Activated naive CD4-positive, alpha-beta T cell treated with anti-CD3 and anti-CD28 coated beads, Interleukin-2, amount 50 U/mL, for 24 hours (primary cell): Measurements from ENCODE around the gene KCNH1.
"Not testable (repeated sequence)": the region's sequence is repeated elsewhere in the genome, so short reads cannot be mapped to it uniquely, and the experiment has no call there.

ENCODE experiments used
- H3K27ac Mint-ChIP-seq: one replicate; pipeline ENCODE4 v1.8.0; 2021; ENCODE audit warnings: mild to moderate bottlenecking, mixed read lengths
- H3K27me3 Mint-ChIP-seq: one replicate; pipeline ENCODE4 v1.8.0; 2021; ENCODE audit warnings: mixed read lengths
- H3K36me3 Mint-ChIP-seq: one replicate; pipeline ENCODE4 v1.8.0; 2021; ENCODE audit warnings: mixed read lengths
- H3K4me1 Mint-ChIP-seq: one replicate; pipeline ENCODE4 v1.8.0; 2021; ENCODE audit warnings: mixed read lengths
- H3K4me3 Mint-ChIP-seq: one replicate; pipeline ENCODE4 v1.8.0; 2021; ENCODE audit warnings: mild to moderate bottlenecking, mixed read lengths
- H3K9me3 Mint-ChIP-seq: one replicate; pipeline ENCODE4 v1.8.0; 2021; ENCODE audit warnings: mixed read lengths

KCNH1 gene

DNA sequence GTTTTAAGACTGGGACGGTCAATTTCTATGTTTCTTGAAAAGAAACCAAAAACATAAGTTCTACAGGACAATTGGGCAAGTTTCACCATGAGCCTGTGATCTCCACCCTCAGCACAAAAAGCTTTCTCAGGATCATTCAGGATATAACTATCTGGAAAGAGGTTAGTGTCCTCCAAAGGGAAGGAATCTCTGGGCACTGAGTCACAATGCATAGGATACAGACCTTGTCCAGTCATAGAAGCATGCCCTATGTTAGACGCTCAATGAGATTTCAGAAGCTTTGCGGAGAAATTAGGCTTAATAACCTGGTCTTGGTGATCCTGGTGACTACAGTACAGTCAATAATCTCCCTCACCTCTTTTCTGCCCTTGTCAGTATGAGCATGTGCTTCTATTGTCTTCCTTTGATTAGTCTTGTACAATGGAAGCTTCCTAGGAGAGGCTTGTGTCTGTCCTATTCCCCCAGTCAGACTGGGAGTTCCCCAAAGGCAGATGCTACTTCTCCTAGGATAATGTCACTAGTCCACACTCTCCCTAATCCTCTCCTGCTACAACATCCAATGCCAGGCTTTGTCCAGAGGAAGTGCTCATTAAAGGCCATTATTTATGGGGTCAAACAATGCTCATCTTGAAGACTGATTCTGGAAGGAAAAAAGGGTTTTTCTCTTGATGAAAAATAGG is 97.4 kb downstream of the KCNH1 start:
- no peaks in the 10 kb centered on the region for H3K9me3 Mint-ChIP-seq
- H3K36me3 Mint-ChIP-seq = no peaks in the 10 kb centered on the region
- no peaks in the 10 kb centered on the region for H3K27me3 Mint-ChIP-seq
- H3K4me1 Mint-ChIP-seq = no peaks in the 10 kb centered on the region
- no peak overlapping the region for H3K4me3 Mint-ChIP-seq
- H3K27ac Mint-ChIP-seq = no peak overlapping the region

DNA sequence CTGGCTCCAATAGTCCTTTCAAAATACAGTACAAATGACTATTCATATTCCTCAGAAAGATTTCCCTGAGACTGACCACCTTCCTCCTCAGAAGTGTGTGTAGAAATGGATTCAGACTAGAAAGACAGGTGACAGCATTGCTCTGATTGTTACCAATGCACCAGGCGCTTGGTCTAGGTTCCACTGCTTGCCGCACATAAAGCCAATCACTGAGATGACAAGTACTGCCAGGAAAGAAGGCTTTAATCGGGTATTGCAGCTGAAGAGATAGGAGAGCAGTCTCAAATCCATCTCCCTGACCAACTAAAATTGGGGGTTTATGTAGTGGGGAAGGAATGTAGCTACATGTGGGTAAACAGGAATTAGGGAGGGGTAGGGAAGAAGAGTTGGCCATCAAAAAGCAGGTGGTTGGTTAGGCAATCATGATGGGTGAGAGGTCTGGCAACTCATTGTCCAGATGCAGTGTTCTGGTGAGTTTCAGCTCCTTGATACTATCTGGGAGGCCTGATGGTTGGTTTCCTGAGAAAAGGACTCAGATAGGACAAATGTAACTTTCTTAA is 98.0 kb downstream of the KCNH1 start:
- Mint-ChIP-seq H3K4me3 (no peak overlapping the region), H3K9me3 (no peaks in the 10 kb centered on the region), H3K4me1 (no peaks in the 10 kb centered on the region), H3K36me3 (no peaks in the 10 kb centered on the region), H3K27me3 (no peaks in the 10 kb centered on the region), H3K27ac (no peak overlapping the region)

DNA sequence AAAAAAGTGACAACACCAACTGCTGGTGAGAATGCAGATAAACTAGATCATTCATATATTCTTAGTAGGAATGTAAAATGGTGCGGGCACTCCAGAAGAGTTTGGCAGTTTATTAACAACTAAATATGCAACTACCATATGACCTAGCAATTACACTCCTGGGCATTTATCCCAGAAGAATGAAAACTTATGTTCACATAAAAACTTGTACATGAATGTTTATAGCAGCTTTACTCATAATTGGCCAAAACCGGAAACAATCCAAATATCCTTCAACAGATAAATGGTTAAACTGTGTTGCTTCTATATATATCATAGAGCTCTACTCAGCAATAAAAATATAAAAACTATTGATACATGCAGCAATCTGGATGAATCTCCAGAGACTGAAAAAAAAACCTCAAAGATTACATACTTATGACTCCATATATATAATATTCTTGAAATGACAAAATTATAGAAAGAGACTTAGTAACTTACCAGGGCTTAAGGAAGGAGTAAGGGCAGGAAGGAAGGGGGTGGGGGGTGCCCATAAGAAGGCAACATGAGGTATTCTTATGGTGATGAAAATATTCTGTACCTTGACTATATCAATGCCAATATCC is 99.9 kb downstream of the KCNH1 start:
- Mint-ChIP-seq H3K9me3 (no peaks in the 10 kb centered on the region), H3K4me1 (no peaks in the 10 kb centered on the region), H3K27ac (no peak overlapping the region), H3K36me3 (no peaks in the 10 kb centered on the region), H3K4me3 (no peak overlapping the region), H3K27me3 (no peaks in the 10 kb centered on the region)

DNA sequence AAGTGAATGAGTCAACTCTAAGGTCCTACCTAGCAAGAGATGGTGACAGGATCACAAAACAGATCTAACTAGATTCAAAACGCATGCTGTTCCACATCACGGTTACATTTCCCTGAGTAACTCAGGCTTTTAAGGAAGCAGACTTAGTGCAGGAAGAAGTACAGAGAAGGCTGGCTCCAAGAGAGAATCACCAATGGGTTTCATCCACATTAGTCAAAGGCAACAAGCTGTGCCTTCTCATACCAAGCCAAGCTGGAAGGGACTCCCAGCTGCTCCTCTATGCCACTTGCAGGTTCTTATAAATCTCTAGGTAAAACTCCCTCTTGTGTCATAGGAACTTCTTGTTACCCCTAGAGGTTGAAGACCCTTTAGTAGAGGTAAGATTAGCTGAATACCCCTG is 109.0 kb downstream of the KCNH1 start:
- peaks cover 8% of the 10 kb centered on the region for H3K9me3 Mint-ChIP-seq
- H3K36me3 Mint-ChIP-seq = no peaks in the 10 kb centered on the region
- H3K4me1 Mint-ChIP-seq = no peaks in the 10 kb centered on the region
- no peak overlapping the region for H3K4me3 Mint-ChIP-seq
- peaks cover 26% of the 10 kb centered on the region for H3K27me3 Mint-ChIP-seq
- no peak overlapping the region for H3K27ac Mint-ChIP-seq

DNA sequence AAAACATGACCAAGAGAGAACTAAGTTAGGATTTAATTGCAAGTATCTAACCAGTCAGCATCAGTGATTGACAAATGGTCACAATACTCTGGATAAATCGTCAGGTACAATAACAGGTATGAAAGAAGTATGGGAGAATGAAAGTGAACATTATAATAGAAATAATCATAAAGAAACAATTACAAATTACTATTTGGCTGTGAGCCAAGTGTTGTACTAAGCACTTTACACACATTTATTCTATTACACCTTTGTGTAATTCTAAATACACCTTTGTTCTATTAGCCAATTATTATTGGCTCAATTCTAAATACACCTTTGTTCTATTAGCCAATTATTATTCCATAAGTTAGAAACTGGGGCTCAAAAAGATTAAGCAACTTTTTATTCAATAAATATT is 114.7 kb downstream of the KCNH1 start:
- no peaks in the 10 kb centered on the region for H3K4me1 Mint-ChIP-seq
- no peak overlapping the region for H3K4me3 Mint-ChIP-seq
- no peak overlapping the region for H3K27ac Mint-ChIP-seq
- no peaks in the 10 kb centered on the region for H3K36me3 Mint-ChIP-seq
- no peaks in the 10 kb centered on the region for H3K9me3 Mint-ChIP-seq
- peaks cover 29% of the 10 kb centered on the region for H3K27me3 Mint-ChIP-seq

DNA sequence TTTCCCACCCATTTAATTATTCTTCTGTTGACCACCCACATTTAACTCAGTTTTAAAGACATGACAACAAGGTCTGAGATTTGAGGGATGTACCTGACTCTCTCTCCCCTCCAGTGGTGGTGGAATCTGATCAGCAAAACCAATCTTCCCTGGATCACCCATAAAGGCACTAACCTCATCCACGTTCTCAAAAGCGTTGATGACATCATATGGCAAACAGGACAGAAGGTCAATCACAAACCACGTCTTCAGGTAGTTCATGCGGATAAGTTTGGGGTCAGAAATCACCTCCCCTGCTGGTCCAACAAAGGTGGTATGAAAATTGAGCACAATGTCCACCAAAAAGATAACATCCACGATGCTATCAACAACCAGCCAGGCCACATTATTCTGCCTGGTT is 115.3 kb downstream of the KCNH1 start:
- no peak overlapping the region for H3K4me3 Mint-ChIP-seq
- no peaks in the 10 kb centered on the region for H3K36me3 Mint-ChIP-seq
- H3K9me3 Mint-ChIP-seq = no peaks in the 10 kb centered on the region
- peaks cover 30% of the 10 kb centered on the region for H3K27me3 Mint-ChIP-seq
- H3K27ac Mint-ChIP-seq = no peak overlapping the region
- H3K4me1 Mint-ChIP-seq = no peaks in the 10 kb centered on the region

DNA sequence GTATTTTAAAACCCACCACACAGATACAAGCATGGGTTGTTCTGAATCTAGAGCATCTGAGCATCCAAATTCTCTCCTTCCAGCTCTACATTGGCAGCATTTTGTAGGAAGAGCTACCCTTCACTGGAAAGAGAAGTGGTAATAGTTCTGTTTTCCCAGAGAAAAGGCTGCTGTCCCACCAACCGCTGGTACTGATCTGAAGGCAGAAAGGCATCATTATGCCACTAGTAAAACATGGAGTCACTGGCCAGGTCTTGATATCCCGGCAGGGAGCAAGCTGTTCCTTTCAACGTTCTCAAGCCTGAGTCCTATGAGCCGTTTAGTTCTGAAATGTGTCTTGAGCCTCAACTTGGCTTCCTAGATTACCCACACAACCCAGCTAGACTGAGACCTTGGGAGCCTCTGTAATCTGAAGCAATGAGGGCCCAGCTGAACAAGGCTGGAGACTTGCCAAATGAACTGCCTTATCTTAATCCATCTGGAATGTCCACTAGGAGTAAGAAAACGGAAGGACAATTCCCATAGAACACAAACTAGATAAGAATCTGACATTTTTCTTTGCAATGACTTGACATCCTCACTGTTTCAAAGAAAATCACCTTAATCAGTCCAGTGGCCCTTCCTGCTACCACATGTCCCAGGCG is 116.8 kb downstream of the KCNH1 start:
- no peak overlapping the region for H3K4me3 Mint-ChIP-seq
- no peaks in the 10 kb centered on the region for H3K4me1 Mint-ChIP-seq
- no peak overlapping the region for H3K27ac Mint-ChIP-seq
- peaks cover 24% of the 10 kb centered on the region for H3K27me3 Mint-ChIP-seq
- H3K9me3 Mint-ChIP-seq = no peaks in the 10 kb centered on the region
- H3K36me3 Mint-ChIP-seq = no peaks in the 10 kb centered on the region

DNA sequence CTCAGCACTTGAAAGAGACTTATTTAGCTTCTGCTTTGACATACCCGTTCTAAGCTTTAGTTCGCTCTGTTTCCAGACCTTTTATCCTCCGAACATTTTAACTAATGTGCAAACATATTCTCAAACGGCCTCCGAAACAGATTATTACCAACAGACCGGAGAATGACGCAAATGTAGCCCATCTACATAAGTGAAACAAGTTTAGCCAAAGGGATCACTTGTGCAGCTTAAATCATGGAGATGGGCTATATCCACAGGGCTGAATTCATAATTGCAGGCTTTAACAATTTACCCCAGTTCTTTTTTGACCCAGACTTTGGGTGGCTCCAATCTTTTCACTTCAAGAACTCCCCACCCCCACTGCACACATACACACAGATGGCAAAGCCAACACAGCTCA is 119.7 kb downstream of the KCNH1 start:
- peaks cover 31% of the 10 kb centered on the region for H3K27me3 Mint-ChIP-seq
- no peak overlapping the region for H3K27ac Mint-ChIP-seq
- no peaks in the 10 kb centered on the region for H3K36me3 Mint-ChIP-seq

DNA sequence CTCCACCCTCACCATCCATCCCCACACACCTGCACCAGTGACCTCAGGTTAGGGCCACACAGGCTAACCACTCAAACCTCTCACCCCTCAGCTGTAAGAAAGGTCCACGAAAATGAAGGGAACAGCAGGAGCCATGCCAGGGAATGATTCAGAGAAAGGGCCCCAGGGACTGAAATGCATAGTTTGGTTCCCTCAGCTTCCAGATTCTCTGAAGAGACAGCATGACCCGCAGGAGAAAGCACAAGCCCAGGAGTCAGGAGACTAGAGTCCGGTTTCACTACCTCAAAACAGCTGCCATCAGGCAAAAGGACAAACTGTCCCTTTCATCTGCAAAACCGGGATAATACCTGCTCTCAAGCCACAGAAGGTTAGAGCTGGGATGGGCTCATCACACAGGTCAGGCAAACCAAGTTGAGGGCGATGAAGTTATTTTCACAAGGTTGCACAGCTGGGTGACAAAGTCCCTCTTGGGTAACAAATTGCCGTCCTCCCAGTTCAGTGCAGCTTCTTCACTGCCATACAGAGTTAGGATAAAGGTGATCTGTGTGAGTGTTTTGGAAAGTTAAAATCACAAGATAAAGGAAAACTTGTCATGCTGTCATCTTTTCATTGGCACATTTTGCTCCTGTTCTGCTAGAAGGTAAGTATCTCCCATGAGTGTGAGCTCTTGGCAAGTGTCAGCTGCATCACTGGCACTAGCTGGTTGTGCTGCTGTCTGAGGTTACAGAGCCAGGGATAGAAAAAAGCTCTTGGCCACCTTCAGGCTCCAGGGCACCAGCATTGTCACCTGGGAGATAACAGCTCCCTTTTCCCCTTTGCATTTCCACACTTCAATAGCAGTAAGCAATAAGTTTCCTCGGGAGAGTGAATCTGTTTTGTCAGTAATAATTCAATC is 120.4 kb downstream of the KCNH1 start:
- H3K36me3 Mint-ChIP-seq = no peaks in the 10 kb centered on the region
- no peak overlapping the region for H3K27ac Mint-ChIP-seq
- H3K4me1 Mint-ChIP-seq = no peaks in the 10 kb centered on the region
- H3K27me3 Mint-ChIP-seq = peaks cover 32% of the 10 kb centered on the region
- H3K4me3 Mint-ChIP-seq = no peak overlapping the region
- no peaks in the 10 kb centered on the region for H3K9me3 Mint-ChIP-seq

More for the DNA sequence above, 119.7 kb downstream of the KCNH1 start:
- no peak overlapping the region for H3K4me3 Mint-ChIP-seq
- no peaks in the 10 kb centered on the region for H3K4me1 Mint-ChIP-seq
- no peaks in the 10 kb centered on the region for H3K9me3 Mint-ChIP-seq

DNA sequence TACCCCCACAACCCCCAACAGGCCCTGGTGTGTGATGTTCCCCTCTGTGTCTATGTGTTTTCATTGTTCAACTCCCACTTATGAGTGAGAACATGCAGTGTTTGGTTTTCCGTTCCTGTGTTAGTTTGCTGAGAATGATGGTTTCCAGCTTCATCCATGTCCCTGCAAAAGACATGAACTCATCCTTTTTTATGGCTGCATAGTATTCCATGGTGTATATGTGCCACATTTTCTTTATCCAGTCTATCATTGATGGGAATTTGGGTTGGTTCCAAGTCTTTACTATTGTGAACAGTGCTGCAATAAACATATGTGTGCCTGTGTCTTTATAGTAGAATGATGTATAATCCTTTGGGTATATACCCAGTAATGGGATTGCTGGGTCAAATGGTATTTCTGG is 122.8 kb downstream of the KCNH1 start:
- not testable (repeated sequence) for H3K9me3 Mint-ChIP-seq, H3K4me1 Mint-ChIP-seq, H3K4me3 Mint-ChIP-seq, H3K36me3 Mint-ChIP-seq, H3K27ac Mint-ChIP-seq
- H3K27me3 Mint-ChIP-seq = peaks cover 31% of the 10 kb centered on the region

DNA sequence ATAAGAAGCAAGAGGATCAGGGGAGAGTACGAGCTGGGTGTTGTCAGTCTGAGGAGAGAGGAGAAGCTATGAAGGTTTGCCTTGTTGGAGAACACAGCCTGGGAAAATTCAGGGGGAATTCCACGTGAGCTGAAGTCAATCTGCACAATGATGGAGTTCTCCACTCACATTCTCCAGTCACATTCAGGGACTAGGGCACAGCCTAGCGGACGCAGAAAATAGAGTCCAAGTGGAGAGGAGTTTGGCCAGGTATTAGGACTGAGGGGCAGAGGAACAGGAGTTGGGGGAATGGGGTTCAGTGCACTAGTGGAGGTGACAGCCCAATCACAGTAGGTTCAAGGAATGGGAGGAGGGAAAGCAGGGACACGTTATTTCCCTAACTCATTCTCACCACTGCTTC is 124.0 kb downstream of the KCNH1 start:
- Mint-ChIP-seq H3K4me1 (no peaks in the 10 kb centered on the region), H3K27me3 (peaks cover 24% of the 10 kb centered on the region)

DNA sequence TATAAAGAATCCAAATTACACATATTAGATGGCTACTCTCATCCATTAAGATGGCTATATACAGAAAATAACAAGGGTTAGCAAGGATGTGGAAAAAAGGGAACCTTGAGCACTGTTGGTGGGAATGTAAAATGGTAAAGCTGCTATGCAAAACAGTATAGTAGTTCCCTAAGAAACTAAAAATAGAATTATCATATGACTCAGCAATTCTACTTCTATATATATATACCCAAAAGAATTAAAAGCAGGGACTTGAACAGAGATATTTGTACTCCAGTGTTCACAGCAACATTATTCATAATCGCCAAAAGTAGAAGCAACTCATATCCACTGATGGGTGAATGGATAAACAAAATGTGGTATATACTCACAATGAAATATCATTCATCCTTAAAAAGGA is 126.1 kb downstream of the KCNH1 start:
- Mint-ChIP-seq H3K9me3 (no peaks in the 10 kb centered on the region), H3K27me3 (peaks cover 16% of the 10 kb centered on the region), H3K36me3 (no peaks in the 10 kb centered on the region), H3K4me1 (no peaks in the 10 kb centered on the region), H3K4me3 (no peak overlapping the region), H3K27ac (no peak overlapping the region)

More for the DNA sequence above, 124.0 kb downstream of the KCNH1 start:
- no peak overlapping the region for H3K4me3 Mint-ChIP-seq
- no peak overlapping the region for H3K27ac Mint-ChIP-seq
- no peaks in the 10 kb centered on the region for H3K36me3 Mint-ChIP-seq
- H3K9me3 Mint-ChIP-seq = no peaks in the 10 kb centered on the region

DNA sequence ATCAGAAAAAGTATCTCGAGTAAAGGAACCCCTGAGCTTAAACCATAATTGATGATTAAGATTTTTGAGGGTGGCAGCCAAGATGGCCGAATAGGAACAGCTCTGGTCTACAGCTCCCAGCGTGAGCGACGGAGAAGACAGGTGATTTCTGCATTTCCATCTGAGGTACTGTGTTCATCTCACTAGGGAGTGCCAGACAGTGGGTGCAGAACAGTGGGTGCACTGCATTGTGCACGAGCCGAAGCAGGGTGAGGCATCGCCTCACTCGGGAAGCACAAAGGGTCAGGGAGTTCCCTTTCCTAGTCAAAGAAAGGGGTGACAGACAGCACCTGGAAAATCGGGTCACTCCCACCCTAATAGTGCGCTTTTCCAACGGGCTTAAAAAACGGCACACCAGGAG is 138.0 kb downstream of the KCNH1 start:
- not testable (repeated sequence) for H3K27ac Mint-ChIP-seq, H3K9me3 Mint-ChIP-seq, H3K36me3 Mint-ChIP-seq, H3K4me3 Mint-ChIP-seq, H3K4me1 Mint-ChIP-seq
- H3K27me3 Mint-ChIP-seq = peaks cover 26% of the 10 kb centered on the region

DNA sequence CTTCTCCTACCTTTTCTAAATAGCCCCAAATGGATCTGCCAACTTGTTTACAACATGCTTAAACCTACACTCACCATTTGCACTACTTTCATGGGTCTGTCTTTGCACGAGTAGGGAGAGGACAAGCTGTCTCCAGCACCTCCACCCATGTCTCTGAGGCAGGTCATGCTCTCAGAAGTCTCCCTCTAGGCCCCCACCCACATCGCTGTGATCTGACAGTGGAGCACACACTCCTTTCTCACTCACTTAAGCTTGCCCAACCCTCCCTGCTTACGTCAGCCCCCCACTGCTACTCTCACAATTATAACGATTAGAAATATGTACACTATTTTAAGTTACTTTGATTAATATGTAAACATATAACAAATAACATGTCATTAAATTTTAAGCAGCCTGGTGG is 141.1 kb downstream of the KCNH1 start:
- Mint-ChIP-seq H3K27me3 (peaks cover 32% of the 10 kb centered on the region), H3K27ac (no peak overlapping the region), H3K4me3 (no peak overlapping the region), H3K9me3 (peaks cover 5% of the 10 kb centered on the region), H3K4me1 (no peaks in the 10 kb centered on the region), H3K36me3 (no peaks in the 10 kb centered on the region)

DNA sequence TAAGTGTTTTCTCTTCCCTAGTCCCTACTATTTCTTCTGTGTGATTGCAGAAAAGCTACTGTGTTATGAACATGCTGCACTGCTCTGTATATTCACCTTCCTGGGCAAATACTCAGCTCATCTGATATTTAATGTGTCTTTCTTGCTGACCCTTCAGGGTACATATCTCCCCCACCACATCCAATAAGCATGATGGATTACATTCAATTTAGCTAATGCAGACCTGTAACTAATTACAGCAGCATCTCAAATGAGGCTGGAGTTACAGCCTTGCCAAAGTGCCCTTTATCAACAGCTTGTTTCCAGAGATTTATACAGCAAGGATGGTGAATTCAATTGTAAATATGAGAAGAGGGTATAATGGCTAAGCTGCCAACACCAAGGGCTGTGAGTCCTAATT is 144.0 kb downstream of the KCNH1 start:
- no peaks in the 10 kb centered on the region for H3K4me1 Mint-ChIP-seq
- H3K27ac Mint-ChIP-seq = no peak overlapping the region
- H3K27me3 Mint-ChIP-seq = peaks cover 26% of the 10 kb centered on the region

More for the DNA sequence above, 144.0 kb downstream of the KCNH1 start:
- H3K36me3 Mint-ChIP-seq = no peaks in the 10 kb centered on the region
- H3K9me3 Mint-ChIP-seq = no peaks in the 10 kb centered on the region
- H3K4me3 Mint-ChIP-seq = no peak overlapping the region
